OCI-LY1 (cell line): ENCODE measurements around the gene TOB1.

Experiments
- CTCF ChIP-seq: fragments of 200-600 bp; sonication (generic), shearing (Covaris generic); IDR thresholded peaks from 2 replicates; pipeline ENCODE4 v1.5.1; 2017; ENCODE audit warnings: mild to moderate bottlenecking, antibody characterized with exemption, low read length, moderate library complexity, mixed read lengths
- EZH2 ChIP-seq: fragments of 200-600 bp; sonication (generic), shearing (Covaris generic); IDR thresholded peaks from 2 replicates; pipeline ENCODE4 v1.8.0; 2017; ENCODE audit warnings: borderline replicate concordance, mixed run types, mild to moderate bottlenecking, antibody characterized with exemption, low read length, moderate library complexity, mixed read lengths

GRCh38 chr17:50911450-50911849 lies 45.3 kb upstream of the TOB1 start:
- TF ChIP-seq CTCF (no peak), EZH2 (no peak)
